Measurements from ENCODE around the gene PISD.
"Not testable (repeated sequence)": the region's sequence is repeated elsewhere in the genome, so short reads cannot be mapped to it uniquely, and the experiment has no call there.

PISD gene

DNA sequence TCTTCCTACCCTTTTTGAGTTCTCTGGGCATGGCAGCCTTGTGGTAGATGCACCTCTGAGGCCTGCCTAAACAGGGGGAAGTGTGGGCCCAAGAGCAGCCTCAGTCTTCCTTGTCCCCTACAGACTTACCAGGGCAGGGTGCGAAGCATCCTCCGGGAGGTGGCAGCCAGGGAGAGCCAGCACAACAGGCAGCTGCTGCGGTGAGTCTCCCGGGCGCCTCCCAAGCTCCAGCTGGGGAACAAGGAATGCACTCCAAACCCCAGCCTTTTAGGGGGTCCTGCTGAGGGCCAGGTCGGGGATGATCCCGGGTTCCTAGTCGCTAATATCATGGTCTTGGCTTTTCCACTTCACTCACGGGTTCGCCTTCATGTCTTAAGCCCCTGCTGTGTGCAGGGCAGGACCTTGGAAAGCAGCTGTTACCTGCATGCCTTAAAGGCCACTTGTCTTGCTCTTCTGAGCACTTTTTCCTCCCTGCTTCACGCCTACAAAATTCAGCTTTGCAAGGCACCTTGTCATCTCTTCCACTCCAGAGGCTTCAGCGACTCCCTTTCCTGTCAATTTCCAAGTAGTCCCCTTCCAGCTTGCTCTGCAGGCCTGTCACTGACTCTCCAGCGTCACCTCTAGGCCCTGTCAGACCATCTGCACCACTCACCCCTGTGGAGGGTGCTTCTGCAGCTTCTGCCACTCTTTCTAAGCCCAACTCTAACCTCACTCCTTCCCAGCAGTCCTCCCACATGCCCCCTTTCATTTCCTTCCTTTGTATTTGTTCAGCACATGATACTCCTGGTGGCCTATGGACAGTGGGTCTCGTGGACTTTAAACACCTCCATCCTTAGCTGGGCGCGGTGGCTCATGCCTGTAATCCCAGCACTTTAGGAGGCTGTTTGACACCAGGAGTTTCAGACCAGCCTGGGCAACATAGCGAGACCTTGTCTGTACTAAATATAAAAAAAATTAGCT lies 57.0 kb downstream of the PISD start:
- no peak for DNase-seq

DNA sequence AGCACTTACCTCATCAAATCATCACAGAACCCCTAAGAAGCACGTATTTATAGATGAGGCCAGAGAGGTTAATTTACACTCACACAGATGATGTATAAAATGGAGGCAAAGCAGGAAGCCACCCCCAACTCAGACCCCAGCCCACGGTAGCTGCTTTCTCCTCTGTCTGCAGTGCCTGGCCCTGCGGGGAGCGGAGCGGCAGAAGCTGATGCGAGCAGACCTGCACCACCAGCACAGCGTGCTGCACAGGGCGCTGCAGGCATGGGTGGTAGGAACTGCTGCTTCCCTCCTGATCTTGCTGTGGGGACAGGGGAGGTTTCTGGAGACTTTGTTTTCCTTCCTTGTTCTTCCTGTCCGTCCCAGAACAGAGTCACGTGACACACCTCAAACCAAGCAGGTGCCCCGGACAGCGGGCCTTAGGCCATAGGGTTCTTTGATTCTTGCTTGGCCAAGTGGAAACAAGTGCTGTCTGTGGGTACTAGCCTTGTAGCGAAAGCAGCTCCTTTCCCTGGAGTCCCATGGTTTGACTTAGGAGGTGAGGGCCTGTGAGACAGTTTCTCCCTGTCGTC lies 57.8 kb downstream of the PISD start:
- DNase-seq: no peak

DNA sequence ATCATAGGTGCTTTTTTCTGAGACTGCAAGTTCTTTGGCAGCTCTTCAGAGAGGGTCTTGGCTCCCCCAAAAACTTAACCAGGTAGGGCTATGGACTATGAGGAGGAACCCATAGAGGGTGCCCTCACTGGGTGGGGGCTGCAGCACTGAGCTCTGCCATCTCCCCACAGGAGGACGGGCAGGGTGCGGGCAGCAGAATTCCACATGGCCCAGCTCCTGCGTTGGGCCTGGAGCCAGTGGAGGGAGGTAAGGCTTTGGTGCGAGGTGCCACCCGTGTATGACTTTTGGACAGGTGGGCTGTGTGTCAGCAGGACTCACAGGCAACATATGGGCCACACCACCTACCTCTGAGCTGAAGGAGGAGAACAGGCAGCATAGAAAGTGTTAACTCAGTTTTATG lies 58.4 kb downstream of the PISD start:
- DNase-seq: no peak

DNA sequence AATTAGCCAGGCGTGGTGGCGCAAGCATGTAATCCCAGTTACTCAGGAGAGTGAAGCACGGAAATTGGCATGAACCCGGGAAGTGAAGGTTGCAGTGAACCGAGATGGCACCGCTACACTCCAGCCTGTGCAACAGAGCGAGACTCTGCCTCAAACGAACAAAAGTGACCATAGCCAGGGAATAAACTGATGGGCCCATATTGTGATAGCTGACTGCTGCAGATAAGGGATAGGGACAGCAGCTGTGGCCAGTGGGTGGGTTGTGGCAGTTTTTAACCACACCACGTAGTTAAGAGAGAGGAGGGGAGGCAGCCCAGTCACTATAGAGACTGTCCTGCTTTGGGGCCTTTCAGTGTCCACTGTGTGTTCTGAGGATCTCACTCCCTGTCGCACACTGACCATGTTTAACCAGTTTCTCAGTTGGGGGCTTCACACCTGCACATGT lies 58.9 kb downstream of the PISD start:
- DNase-seq: no peak

DNA sequence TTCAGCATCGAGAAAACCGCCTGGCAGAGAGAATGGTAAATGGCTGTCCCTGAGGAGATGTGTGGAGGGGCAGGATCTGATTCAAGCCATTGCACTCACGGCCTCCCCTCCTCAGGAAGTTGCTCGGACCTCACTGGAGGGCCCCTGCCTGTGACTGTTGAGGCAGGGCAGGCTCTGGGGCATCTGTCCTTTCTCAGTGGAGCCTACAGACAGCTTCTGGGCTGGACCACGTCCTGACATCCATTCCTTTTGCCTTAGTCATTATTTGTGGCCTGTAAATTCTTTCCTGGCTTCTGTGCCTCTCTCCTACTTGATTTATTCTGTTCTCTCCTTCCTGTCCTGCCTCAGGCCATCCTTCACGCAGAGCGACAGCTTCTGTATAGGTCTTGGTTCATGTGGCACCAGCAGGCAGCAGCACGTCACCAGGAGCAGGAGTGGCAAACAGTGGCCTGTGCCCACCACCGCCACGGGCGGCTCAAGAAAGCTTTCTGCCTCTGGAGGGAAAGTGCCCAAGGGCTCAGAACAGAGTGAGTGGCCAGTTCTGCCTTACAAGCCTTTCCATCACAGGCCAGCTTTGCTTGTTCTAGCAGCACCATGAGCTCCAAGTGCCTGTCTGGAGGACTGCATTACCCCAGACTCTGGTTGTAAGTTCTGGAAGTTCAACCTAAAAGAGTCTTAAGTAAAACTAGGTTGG lies 59.6 kb downstream of the PISD start:
- no peak for DNase-seq

DNA sequence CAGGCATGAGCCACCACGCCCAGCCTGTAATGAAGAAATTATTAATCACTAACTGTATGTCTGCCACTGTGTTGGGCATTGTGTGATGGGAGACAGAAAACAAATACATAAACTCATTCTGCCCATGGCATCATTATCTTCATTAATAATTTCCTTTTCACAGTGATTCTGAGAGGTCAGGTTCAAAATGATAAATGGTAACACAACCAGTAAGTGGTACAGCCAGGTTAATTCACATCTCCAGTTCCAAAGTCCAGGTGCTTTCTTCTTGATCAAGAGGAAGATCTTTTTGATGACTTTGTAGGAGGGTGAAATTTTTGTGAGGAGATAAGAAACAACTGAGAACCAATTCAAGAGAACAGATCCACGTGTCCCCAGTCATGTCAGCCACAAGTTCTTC lies 66.7 kb downstream of the PISD start:
- no peak for DNase-seq

DNA sequence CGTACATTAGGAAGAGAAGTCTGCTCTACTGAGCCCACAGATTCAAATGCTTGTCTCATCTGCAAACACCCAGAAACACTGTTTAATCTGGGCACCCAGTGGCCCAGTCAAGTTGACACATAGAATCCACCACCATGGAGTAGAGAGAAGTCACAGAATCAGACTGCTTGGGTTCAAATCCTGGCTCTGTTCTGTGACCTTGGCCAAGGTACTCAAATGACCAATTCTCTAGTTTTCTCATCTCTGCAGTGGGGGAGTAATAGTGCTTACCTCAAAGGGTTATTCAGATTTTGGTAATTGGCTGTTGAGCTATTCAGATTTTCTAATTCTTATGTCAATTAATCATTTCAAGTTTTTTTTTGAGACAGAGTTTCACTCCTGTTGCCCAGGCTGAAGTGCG lies 71.9 kb downstream of the PISD start:
- not testable (repeated sequence) for DNase-seq

DNA sequence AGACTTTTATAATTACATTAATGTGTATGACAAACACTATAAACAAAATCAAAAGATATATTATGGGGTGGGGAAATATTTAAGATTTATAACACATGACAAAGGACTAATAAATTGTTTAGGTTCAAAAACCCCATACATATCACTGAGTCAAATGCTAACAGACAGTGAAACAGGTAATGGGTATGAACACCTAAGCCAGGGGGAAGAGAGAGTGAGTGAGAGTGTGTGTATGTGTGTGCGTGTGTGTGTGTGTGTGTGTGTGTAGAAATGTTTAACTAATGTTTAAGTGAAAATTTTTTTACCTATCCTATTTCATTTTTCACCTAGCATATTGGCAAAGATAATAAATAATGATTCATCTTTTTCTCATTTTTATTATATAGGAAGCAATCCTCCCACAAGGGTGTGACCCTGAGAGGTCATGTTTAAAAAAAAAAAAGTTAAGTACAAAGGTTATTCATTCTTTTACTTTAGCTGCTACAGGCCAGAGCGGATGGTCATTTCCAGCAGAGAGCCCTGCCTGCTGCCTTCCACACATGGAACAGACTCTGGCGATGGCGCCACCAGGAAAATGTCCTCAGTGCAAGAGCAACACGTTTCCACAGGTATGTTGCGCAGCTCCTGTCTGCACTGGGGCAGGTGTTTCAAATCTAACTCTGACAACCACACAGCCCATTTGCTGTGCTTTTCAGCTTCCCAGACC lies 72.9 kb downstream of the PISD start:
- DNase-seq: no peak

DNA sequence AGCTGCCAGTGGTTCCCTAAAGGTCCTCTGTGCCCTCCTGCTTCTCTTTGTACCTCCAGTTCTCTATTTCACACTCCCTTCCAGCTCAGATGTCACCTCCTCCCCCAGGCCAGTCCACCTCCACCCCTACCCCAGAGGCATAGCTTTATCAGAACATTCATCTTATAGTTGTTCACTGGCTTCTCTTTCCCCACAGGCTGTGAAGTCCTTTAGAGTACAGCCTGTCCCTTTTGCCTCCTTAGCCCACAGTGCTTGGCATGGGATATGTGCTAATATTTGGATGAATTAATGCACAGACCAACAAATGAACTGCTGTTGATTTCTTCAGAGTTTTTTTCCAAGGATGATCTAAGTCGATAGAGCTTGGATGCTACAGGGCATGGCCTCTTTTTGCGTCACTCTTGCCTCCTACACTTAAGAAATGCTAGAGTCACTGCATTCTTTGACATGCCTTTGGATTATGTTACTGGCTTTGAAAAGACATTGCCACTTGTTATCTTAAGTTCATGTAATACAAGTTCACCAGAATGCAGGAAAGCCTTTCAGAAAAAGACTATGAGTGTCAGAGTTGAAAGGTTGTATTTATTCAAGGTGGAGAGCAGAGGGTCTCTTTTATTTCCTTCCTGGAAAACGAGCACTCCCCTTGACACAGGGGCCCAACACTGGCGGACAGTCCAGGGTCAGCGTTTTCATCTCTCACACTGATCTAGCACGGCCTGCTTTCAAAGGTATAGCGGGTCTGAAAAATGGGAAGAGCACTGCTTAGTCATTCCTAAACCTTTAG lies 75.7 kb downstream of the PISD start:
- no peak for DNase-seq

DNA sequence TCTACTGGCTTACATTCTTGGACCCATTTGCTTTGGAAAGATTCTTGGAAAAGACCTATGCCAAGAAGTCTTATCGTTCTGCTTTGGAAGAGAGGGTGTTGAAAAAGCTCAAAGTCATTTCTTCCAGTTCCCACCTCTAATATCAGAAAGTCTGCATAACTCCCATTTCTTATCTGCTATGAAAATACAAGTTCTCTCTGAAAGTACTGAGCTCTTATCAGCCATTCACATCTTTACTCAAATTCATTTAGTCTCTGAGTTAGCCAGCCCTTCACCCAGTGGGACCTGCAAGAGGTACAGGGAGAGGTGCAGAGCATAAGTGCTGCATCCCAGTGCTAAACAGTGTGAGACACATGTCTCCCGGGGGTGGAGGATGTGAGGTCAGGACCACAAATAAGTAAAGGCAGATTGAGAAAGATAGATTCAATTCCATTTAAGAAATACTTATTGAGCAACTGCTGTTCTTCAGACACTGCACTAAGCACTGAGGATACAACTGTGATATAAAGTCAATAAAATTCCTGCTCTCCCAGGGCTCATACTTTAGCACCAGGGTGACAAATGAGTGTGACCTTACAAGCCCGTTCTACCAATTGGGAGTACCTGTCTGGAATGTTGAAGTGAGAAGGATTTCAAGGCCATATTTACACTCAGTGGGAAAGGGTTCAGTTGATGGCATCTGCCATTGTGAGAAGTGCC lies 76.7 kb downstream of the PISD start:
- no peak for DNase-seq

DNA sequence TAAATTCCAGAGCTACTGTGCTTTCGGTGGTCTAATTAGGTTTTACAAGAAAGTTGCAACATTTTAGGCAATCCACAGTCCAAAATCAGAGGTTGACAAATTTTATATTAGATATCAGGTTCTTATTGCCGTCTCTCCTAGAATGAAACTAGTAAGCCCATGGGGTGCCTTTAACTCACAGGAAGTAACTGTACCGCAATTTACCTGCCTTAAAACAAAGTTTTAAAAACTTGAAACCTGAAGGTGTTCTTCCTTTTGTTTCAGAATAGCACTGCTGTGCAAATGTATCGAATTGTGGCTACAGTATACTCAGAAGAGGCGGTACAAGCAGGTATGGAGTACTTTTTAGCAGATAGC lies 77.2 kb downstream of the PISD start:
- DNase-seq: no peak

DNA sequence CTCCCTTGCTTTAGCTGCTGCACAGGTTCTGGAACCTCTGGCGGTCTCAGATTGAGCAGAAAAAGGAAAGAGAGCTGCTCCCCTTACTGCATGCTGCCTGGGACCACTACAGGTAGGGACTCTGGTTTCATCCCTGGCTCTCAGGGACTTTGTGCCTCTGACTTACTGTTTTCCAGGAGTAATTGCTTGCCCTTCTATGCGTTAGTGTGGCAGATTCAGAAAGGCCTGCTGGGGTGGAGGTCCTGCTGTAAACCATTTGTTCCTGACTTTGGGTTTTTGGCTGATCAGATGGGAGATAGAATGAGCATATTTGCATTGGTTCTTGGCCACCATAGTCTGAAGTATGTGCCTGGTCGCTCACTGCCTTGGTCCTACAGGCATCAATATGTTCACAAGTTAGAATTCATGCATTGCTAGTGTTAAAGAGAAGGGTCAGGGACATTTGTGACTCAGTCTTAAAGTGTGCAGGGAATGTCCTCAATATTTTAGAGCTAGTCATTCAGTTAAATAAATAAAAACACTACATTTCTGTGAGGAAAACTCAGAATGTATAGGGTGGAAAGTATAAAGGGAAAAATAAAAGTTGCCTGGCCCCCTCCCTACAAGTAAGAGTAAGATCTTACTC lies 78.0 kb downstream of the PISD start:
- DNase-seq: no peak

DNA sequence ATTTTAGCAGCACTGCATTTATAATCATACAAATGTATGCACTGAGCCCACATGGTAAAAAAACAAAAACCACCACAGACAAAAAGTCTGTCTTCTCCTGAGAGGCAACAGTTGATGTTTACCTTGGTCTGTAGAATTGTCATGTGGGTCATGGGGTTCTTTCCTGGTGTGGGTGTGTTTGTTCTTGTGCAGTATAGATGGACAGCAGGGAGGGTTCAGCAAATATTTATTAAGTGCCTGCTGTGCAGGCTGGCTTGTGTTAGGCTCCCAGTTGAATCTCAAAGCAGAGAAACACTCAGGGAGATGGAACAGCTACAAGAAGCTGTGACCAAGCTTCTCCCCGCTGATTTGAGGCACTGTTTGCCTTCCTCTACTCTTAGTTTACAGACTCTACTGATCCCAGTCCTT lies 82.2 kb downstream of the PISD start:
- DNase-seq: no peak

DNA sequence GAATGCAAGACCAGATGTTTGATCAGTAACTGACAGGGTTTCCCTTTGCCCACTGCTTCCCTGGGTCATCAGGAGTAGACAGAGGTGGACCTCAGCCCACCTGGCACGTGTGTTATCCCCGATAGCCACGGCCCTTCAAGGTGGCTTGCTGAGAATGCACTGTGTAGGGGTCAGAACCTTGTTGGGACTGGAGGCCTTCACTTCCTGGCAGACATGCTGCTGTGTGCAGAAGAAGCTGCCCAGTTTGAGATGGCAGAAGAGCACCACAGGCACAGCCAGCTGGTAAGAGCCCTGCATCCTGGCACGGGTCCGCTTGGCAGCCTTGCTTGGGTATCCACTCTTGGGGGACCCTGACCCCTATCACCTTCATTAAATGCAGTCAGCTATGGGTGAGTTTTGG lies 83.8 kb downstream of the PISD start:
- DNase-seq: no peak

DNA sequence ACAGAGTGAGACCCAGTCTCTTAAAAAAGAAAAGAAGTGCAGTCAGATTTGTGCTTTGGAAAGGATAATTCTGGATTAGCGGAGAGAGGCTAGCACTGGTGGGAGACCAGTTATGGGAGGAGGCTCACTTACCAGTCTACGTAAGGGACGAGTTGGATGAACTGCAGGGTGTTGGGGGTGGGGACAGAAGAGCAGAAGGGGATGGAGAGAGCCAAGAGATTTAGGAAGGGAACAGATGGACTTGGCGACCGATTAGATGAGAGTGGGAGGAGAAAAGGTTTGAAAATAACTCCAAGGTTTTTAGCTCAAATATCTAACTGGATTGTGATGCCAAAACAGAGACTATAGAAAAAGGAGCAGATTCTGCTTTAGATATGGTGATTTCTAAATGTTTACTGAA lies 84.3 kb downstream of the PISD start:
- DNase-seq: peak; percentile 43

DNA sequence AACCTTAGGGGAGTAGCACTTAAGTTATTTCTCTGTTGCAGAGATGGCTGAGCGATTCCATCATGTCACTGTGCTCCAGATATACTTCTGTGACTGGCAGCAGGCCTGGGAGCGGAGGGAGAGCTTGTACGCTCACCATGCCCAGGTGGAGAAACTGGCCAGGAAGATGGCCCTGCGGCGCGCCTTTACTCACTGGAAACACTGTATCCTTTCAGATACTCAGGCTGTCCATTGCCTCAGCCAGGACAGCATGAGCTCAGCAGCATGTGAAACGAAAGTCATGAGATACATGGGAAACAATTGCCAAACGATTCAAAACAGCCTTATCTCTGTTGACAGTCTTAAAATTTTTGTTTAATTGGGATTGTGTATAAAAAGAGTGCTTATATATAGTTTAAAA lies 86.8 kb downstream of the PISD start:
- DNase-seq: no peak

DNA sequence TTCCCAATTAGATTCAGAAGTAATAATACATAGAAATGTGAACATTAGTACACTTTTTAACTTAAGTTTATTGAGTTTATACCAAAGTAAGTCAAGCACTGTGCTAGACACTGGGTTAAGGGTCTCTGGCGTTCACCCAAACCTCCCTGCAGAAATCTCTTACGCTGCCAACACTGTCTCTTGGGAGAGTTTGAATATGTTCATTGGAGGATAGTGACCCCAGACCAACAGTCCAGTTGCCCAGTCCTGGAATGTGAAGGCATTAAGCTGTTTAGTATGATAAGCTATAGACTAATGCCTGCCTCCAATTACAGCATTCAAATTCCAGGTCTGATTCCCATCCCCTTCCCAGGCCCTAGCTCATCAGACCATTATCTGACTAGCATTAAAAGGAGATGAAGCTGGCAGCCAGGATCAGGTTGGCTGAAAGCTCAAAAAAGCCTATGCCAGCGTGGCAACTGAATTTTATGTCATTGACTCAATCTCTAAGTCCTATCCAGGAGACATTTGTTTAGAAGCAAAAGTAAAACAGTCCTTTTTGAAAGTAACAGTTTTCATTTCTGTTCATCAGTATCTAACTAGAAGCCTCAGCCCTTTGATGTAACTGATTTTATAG lies 87.9 kb downstream of the PISD start:
- DNase-seq: no peak

DNA sequence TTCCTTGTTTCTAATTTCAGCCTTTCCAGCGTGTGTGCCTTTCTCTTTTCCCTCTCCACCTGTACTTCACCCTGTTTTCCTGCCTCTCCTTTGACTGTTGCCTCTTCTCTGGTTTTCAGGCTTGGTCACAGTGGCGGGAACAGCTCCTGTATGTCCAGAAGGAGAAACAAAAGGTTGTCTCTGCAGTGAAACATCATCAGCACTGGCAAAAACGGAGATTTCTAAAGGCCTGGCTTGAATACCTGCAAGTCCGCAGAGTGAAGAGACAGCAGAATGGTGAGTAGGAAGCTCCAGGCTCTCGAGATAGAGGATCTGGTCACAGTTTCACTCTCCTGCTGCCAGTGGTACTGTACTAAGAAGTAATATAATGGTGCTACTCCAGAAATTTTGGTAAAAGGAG lies 89.1 kb downstream of the PISD start:
- no peak for DNase-seq

DNA sequence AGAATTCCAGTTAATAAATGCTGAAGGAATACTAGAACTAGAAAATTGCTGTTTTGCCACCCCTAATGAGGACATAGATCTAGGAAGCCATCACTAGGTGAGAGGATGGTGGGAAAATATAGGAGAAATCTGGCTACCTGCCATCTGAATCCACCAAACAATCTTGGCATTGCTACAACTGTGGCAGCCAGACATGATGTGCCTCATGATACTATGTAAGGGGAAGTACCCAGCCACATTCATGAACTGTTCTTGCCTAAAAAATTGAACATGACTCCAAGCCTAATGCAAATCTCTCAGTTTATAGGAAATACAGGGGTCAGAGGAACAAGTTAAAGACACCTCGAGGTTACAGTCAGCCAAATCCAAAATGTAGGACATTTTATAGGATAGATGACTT lies 92.9 kb downstream of the PISD start:
- DNase-seq: peak; percentile 50
